ENCODE measurements around the gene HSPA1B.
"Not testable (repeated sequence)": the region's sequence is repeated elsewhere in the genome, so short reads cannot be mapped to it uniquely, and the experiment has no call there.

Gene HSPA1B

GRCh38 chr6:31814677-31815024 lies 12.9 kb upstream of the HSPA1B start:
- no peak for DNase-seq (ENCODE audit: insufficient read length, low spot score)
- TF ChIP-seq, protein P1, sequence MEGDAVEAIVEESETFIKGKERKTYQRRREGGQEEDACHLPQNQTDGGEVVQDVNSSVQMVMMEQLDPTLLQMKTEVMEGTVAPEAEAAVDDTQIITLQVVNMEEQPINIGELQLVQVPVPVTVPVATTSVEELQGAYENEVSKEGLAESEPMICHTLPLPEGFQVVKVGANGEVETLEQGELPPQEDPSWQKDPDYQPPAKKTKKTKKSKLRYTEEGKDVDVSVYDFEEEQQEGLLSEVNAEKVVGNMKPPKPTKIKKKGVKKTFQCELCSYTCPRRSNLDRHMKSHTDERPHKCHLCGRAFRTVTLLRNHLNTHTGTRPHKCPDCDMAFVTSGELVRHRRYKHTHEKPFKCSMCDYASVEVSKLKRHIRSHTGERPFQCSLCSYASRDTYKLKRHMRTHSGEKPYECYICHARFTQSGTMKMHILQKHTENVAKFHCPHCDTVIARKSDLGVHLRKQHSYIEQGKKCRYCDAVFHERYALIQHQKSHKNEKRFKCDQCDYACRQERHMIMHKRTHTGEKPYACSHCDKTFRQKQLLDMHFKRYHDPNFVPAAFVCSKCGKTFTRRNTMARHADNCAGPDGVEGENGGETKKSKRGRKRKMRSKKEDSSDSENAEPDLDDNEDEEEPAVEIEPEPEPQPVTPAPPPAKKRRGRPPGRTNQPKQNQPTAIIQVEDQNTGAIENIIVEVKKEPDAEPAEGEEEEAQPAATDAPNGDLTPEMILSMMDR (IDR thresholded peaks at IDR 0.05; ENCODE audit: insufficient read depth, missing control alignments), result no peak
- no peak for FAIRE-seq

- no peak for FAIRE-seq
- no peak for DNase-seq (ENCODE audit: insufficient read length, low spot score)
- TF ChIP-seq, protein P1 (IDR thresholded peaks at IDR 0.05; ENCODE audit: insufficient read depth, missing control alignments), result no peak
Observed at GRCh38 chr6:31815025-31815838, 12.3 kb upstream of the HSPA1B start, which contains the start of the genes HSPA1A and HSPA1L. Gene HSPA1A (plus strand): TSS chr6:31815543. CDS start chr6:31815757, 214 bp downstream. Gene HSPA1L (minus strand): TSS chr6:31815283. CDS start chr6:31811972, 3,311 bp downstream.

DNA sequence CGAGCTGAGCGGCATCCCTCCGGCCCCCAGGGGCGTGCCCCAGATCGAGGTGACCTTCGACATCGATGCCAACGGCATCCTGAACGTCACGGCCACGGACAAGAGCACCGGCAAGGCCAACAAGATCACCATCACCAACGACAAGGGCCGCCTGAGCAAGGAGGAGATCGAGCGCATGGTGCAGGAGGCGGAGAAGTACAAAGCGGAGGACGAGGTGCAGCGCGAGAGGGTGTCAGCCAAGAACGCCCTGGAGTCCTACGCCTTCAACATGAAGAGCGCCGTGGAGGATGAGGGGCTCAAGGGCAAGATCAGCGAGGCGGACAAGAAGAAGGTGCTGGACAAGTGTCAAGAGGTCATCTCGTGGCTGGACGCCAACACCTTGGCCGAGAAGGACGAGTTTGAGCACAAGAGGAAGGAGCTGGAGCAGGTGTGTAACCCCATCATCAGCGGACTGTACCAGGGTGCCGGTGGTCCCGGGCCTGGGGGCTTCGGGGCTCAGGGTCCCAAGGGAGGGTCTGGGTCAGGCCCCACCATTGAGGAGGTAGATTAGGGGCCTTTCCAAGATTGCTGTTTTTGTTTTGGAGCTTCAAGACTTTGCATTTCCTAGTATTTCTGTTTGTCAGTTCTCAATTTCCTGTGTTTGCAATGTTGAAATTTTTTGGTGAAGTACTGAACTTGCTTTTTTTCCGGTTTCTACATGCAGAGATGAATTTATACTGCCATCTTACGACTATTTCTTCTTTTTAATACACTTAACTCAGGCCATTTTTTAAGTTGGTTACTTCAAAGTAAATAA lies 10.2 kb upstream of the HSPA1B start:
- not testable (repeated sequence) for FAIRE-seq

GRCh38 chr6:31817929-31818511 lies 9.5 kb upstream of the HSPA1B start:
- DNase-seq (ENCODE audit: insufficient read length, low spot score); FAIRE-seq: not testable (repeated sequence)

More for the DNA sequence above, 10.2 kb upstream of the HSPA1B start:
- not testable (repeated sequence) for DNase-seq (ENCODE audit: insufficient read length, low spot score)

DNA sequence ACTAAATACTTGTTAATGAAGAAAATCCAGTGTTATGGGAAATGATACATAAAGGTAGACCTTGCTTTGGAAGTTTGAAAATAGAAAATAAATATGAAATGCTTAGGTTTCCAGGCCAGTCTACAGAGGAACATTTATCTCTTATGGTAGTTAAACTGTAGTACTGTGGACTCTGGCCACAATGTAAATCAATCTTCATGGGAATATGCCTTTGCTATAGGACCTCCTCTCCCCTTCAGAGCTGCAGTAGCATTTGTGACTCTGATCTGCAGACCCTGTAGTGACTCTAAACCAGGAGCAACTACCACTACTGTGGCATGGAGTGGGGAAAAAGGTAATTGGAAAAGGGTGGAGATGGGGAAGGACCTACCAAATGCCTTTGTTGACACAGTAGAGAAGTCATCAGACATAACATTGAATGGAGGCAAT lies 7.7 kb upstream of the HSPA1B start:
- FAIRE-seq, result no peak
- TF ChIP-seq, protein P1 (IDR thresholded peaks at IDR 0.05; ENCODE audit: insufficient read depth, missing control alignments), result no peak
- DNase-seq (ENCODE audit: insufficient read length, low spot score), result no peak

GRCh38 chr6:31820399-31820798 lies 7.1 kb upstream of the HSPA1B start:
- DNase-seq (ENCODE audit: insufficient read length, low spot score); FAIRE-seq: not testable (repeated sequence)

- TF ChIP-seq, protein P1 (IDR thresholded peaks at IDR 0.05; ENCODE audit: insufficient read depth, missing control alignments), result no peak
- DNase-seq (ENCODE audit: insufficient read length, low spot score) (peak; percentile 74), FAIRE-seq (no peak)
Observed at GRCh38 chr6:31821301-31822035, 6.1 kb upstream of the HSPA1B start.

Data from D721Med (cell line).